A673 (cell line): Measurements from ENCODE around the gene PCK1. TPM values are rescaled to one million over a fixed set of nuclear protein-coding genes. Genes with fewer than 3 reads are reported as not detected.

Experiments used
- BruUV-seq: library from RNA; stranded (reverse); fragments of 400-500 nt; replicated peaks from 2 replicates; lab custom pipeline; 2021; lab: Mats Ljungman, UMichigan
- CTCF ChIA-PET: fragments of 300-600 bp; sonication (Branson Sonifier 250); formaldehyde crosslinking; loops from one replicate; lab custom pipeline; 2022; ENCODE audit warnings: antibody characterized with exemption; lab: Charles Lee
- POLR2A ChIA-PET: fragments of 300-600 bp; sonication (Branson Sonifier 250); formaldehyde crosslinking; loops from one replicate; lab custom pipeline; 2022; ENCODE audit warnings: antibody characterized with exemption; ENCODE audit not compliant: low non-redundant PET; lab: Charles Lee
- DNase-seq: peaks from one replicate; pipeline ENCODE4 v3.0.0-alpha.2; 2015; ENCODE audit warnings: low spot score
- H3K27ac ChIP-seq: fragments of 200-600 bp; sonication (generic); 2 replicates; pipeline ENCODE4 v1.5.1; 2016; ENCODE audit warnings: mixed run types, low read depth, mild to moderate bottlenecking, mixed read lengths, antibody characterized with exemption, low read length; ENCODE audit not compliant: poor library complexity, severe bottlenecking
- H3K27me3 ChIP-seq: fragments of 200-600 bp; sonication (generic); replicated peaks from 2 replicates; pipeline ENCODE4 v1.6.1; 2017; ENCODE audit warnings: mixed run types, low read depth, mild to moderate bottlenecking, mixed read lengths, antibody characterized with exemption, low read length; ENCODE audit not compliant: insufficient read depth, poor library complexity
- H3K36me3 ChIP-seq: fragments of 200-600 bp; sonication (generic); 2 replicates; pipeline ENCODE4 v1.6.1; 2016; ENCODE audit warnings: mixed run types, mild to moderate bottlenecking, mixed read lengths, antibody characterized with exemption, low read length; ENCODE audit not compliant: insufficient read depth, poor library complexity, severe bottlenecking
- H3K4me1 ChIP-seq: fragments of 200-600 bp; sonication (generic); 2 replicates; pipeline ENCODE4 v1.6.1; 2017; ENCODE audit warnings: mixed run types, mild to moderate bottlenecking, mixed read lengths, antibody characterized with exemption, low read length; ENCODE audit not compliant: insufficient read depth, poor library complexity, severe bottlenecking
- H3K4me3 ChIP-seq: fragments of 200-600 bp; sonication (generic); 2 replicates; pipeline ENCODE4 v1.5.1; 2016; ENCODE audit warnings: low read depth, mixed run types, mild to moderate bottlenecking, mixed read lengths, low read length; ENCODE audit not compliant: poor library complexity, severe bottlenecking
- H3K9me3 ChIP-seq: fragments of 200-600 bp; sonication (generic); 2 replicates; pipeline ENCODE4 v1.6.1; 2016; ENCODE audit warnings: mixed run types, low read depth, mild to moderate bottlenecking, mixed read lengths, antibody characterized with exemption, low read length; ENCODE audit not compliant: poor library complexity, severe bottlenecking
- CTCF ChIP-seq: fragments of 300-800, 200-600 bp; sonication (generic); conservative IDR thresholded peaks from 2 replicates; pipeline ENCODE4 v1.5.1; 2017; ENCODE audit warnings: low read depth, mild to moderate bottlenecking, antibody characterized with exemption, low read length, moderate library complexity, mixed read lengths
- EZH2 ChIP-seq: fragments of 200-600 bp; sonication (generic); IDR thresholded peaks from 2 replicates; pipeline ENCODE4 v1.6.1; 2017; ENCODE audit warnings: borderline replicate concordance, low read depth, mild to moderate bottlenecking, mixed read lengths, antibody characterized with exemption, low read length; ENCODE audit not compliant: poor library complexity, severe bottlenecking
- intact Hi-C: fragments of 100-400 bp; cut with micrococcal nuclease; formaldehyde crosslinking; loops from one replicate; pipeline ENCODE4 v1.10.0; 2022; ENCODE audit not compliant: unreplicated experiment
- total RNA-seq: library from RNA; stranded (reverse); gene quantifications from 2 replicates; pipeline ENCODE4 v1.2.3, GENCODE V29; 2021

The PCK1 gene
- total RNA-seq, 1 experiment from 2014 or later, result not detected

GRCh38 chr20:57593134-57593886, 32.4 kb downstream of the PCK1 start:
- TF ChIP-seq EZH2, result no peak
- TF ChIP-seq CTCF, result no peak
- ChIA-PET CTCF (interaction anchor here (0.7 kb wide), 1 partner anchor 80 kb away, joined by 3 read pairs; no protein-coding TSS in a partner anchor), POLR2A (no interaction called here)
- no peak for DNase-seq
- Histone ChIP-seq H3K27me3 (no peaks in the 10 kb centered on the region), H3K27ac (no peak overlapping the region), H3K9me3 (no peaks in the 10 kb centered on the region), H3K36me3 (no peaks in the 10 kb centered on the region), H3K4me3 (no peak overlapping the region), H3K4me1 (no peaks in the 10 kb centered on the region)
- no TSS peak for BruUV-seq
- intact Hi-C loops, result loop anchor here (5.0 kb wide), 1 partner anchor 211 kb away; no protein-coding TSS in a partner anchor

- Histone ChIP-seq H3K9me3 (no peaks in the 10 kb centered on the region), H3K4me3 (no peak overlapping the region), H3K4me1 (no peaks in the 10 kb centered on the region), H3K27ac (no peak overlapping the region), H3K27me3 (no peaks in the 10 kb centered on the region), H3K36me3 (no peaks in the 10 kb centered on the region)
- POLR2A ChIA-PET, result no interaction called here
- CTCF ChIA-PET, result interaction anchor here (0.6 to 0.8 kb wide), 7 partner anchors 12 to 617 kb away, joined by 3 to 14 read pairs (median 4); no protein-coding TSS in a partner anchor
- intact Hi-C loops, result loop anchor here (1.0 to 5.0 kb wide), 2 partner anchors 80 to 212 kb away; no protein-coding TSS in a partner anchor
- DNase-seq, result peak; percentile 37
- no TSS peak for BruUV-seq
- TF ChIP-seq CTCF, result peak; percentile 85
- TF ChIP-seq EZH2, result no peak
Observed at GRCh38 chr20:57594092-57594951, 33.4 kb downstream of the PCK1 start.

- intact Hi-C loops, result loop anchor here (2.0 to 5.0 kb wide), 2 partner anchors 98 to 613 kb away; no protein-coding TSS in a partner anchor
- POLR2A ChIA-PET, result no interaction called here
- H3K27ac ChIP-seq, result no peak overlapping the region
- no peak for DNase-seq
- CTCF ChIA-PET, result no interaction called here
- no TSS peak for BruUV-seq
- H3K36me3 ChIP-seq, result no peaks in the 10 kb centered on the region
- H3K4me1 ChIP-seq, result no peaks in the 10 kb centered on the region
- H3K27me3 ChIP-seq, result no peaks in the 10 kb centered on the region
- TF ChIP-seq EZH2 (no peak), CTCF (no peak)
- no peaks in the 10 kb centered on the region for H3K9me3 ChIP-seq
- no peak overlapping the region for H3K4me3 ChIP-seq
Observed at GRCh38 chr20:57595041-57596030, 34.4 kb downstream of the PCK1 start.
